GM23338 (cell line): ENCODE results near the gene DYNLRB1.

Source experiments
- CTCF ChIP-seq, 2 experiments: fragments of 200-600 bp in 1 of 2; sonication (generic) in 1 of 2; conservative IDR thresholded peaks; 2 replicates each; pipeline versions ENCODE4 v1.5.1 to v1.6.1; 2016 to 2017; ENCODE audit warnings: antibody characterized with exemption in 2 of 2, low read depth in 2 of 2, mild to moderate bottlenecking in 2 of 2, moderate library complexity in 1 of 2
- POLR2AphosphoS5 ChIP-seq: IDR thresholded peaks from 2 replicates; pipeline ENCODE4 v1.6.1; 2016; ENCODE audit warnings: antibody characterized with exemption, low read depth

GRCh38 chr20:34511891-34512265 lies 4.3 kb upstream of the DYNLRB1 start:
- TF ChIP-seq POLR2AphosphoS5 (no peak), CTCF (conservative IDR thresholded peaks at IDR 0.05; ENCODE audit: low read depth in 2 of 2) (no peak)
